ENCODE measurements around the gene RPTOR.

RPTOR gene

DNA sequence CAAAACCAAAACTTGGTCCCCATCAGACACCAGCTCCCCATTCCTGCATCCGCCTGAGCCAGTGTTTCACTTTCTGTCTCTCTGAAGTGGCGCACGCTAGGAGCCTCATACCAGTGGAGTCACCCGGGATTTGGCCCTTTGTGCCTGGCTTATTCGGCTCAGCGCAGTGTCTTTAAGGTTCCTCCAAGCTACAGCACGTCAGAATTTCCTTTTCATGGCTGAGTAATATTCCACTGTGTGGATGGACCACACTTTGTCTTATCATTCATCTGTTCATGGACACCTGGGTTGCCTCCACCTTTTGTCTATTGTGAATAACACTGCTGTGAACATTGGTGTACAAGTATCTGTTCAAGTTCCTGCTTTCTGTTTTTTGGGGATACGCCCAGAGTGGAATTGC, 401.8 kb downstream of the RPTOR start:
- Histone ChIP-seq H3K27me3 (ENCODE audit: control insufficient read depth in 3 of 3, insufficient read depth in 3 of 3, low read depth in 1 of 3, low read length in 3 of 3) (no peaks in the 10 kb centered on the region), H3K27ac (replicated peaks; ENCODE audit: low read length) (no peak overlapping the region), H3K36me3 (replicated peaks in 1 of 2; ENCODE audit: control insufficient read depth in 2 of 2, insufficient read depth in 2 of 2, low read length in 2 of 2) (peaks cover 14 to 44% of the 10 kb centered on the region in 2 donors), H2BK120ac (ENCODE audit: low read depth, low read length) (no peak overlapping the region), H3K4me1 (ENCODE audit: control insufficient read depth in 2 of 2, insufficient read depth in 1 of 2, low read depth in 1 of 2, low read length in 2 of 2) (no peaks in the 10 kb centered on the region), H3K79me1 (ENCODE audit: low read depth, low read length) (peaks cover 6% of the 10 kb centered on the region), H3K9me3 (replicated peaks in 1 of 2; ENCODE audit: control insufficient read depth in 2 of 2, insufficient read depth in 1 of 2, low read depth in 1 of 2, low read length in 2 of 2) (peaks cover 2 to 9% of the 10 kb centered on the region in 2 donors), H2BK5ac (ENCODE audit: low read length) (no peak overlapping the region), H3K14ac (ENCODE audit: low read length) (no peak overlapping the region), H4K8ac (ENCODE audit: low read depth, low read length) (no peak overlapping the region), H2BK12ac (ENCODE audit: low read length) (no peak overlapping the region), H3K18ac (ENCODE audit: low read length) (no peak overlapping the region), H2AK5ac (ENCODE audit: low read depth, low read length) (no peak overlapping the region), H3K9ac (ENCODE audit: low read depth, low read length, poor library complexity) (no peak overlapping the region), H3K4me3 (ENCODE audit: low read length in 2 of 2) (no peak overlapping the region), H4K91ac (ENCODE audit: low read depth, low read length, poor library complexity) (no peak overlapping the region), H3K4ac (ENCODE audit: low read length) (no peak overlapping the region), H2AFZ (ENCODE audit: low read length) (no peak overlapping the region), H2BK15ac (ENCODE audit: low read length) (no peak overlapping the region), H3K4me2 (ENCODE audit: insufficient read depth, low read length, poor library complexity, severe bottlenecking) (no peak overlapping the region), H3K23ac (ENCODE audit: low read depth, low read length, poor library complexity) (no peak overlapping the region)
- WGBS, 2 donors (ENCODE audit: extremely low coverage in 2 of 2, insufficient read length in 2 of 2, insufficient replicate concordance in 1 of 2) = no CpG with 5 or more reads among the region's 8 CpGs
- no peak for DNase-seq (ENCODE audit: low spot score)

DNA sequence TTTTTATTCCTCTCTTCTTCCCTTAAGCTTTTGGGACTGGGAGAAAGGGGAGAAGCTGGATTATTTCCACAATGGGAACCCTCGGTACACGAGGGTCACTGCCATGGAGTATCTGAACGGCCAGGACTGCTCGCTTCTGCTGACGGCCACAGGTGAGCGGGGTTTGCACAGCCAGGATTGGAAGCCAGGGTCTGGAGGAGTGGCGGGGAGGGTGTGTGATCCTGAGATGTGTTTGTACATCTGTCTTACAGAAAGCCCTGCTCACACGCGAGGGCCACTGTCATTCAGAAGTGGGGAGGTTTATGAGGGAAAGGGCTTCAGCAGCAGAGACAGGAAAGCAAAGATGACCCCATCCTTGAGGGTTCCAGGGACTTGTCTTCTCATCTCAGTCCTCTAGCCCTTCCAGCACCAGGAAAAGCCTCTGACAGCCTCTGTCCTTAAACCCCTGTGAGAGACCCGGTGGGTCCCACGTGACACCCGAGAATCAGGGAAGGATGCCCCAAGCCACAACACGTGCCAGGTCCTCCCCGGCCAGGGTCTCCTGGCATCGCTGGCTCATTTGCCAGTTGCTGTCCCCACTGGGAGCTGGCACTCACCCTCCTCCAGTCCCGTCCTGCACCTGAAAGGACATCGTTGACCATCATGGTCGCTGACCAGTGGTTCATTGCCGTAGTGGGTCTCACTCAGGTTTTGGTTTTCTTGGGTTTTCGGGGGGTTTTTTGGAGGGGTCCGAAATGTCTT, 402.7 kb downstream of the RPTOR start:
- Histone ChIP-seq H3K27ac (replicated peaks; ENCODE audit: low read length) (no peak overlapping the region), H4K8ac (ENCODE audit: low read depth, low read length) (no peak overlapping the region), H3K14ac (ENCODE audit: low read length) (no peak overlapping the region), H3K27me3 (ENCODE audit: control insufficient read depth in 3 of 3, insufficient read depth in 3 of 3, low read depth in 1 of 3, low read length in 3 of 3) (no peaks in the 10 kb centered on the region), H3K36me3 (replicated peaks in 1 of 2; ENCODE audit: control insufficient read depth in 2 of 2, insufficient read depth in 2 of 2, low read length in 2 of 2) (peaks cover 14 to 50% of the 10 kb centered on the region in 2 donors), H2BK15ac (ENCODE audit: low read length) (no peak overlapping the region), H3K9ac (ENCODE audit: low read depth, low read length, poor library complexity) (no peak overlapping the region), H2AK5ac (ENCODE audit: low read depth, low read length) (no peak overlapping the region), H3K23ac (ENCODE audit: low read depth, low read length, poor library complexity) (no peak overlapping the region), H3K18ac (ENCODE audit: low read length) (no peak overlapping the region), H2BK12ac (ENCODE audit: low read length) (no peak overlapping the region), H2BK120ac (ENCODE audit: low read depth, low read length) (no peak overlapping the region), H4K91ac (ENCODE audit: low read depth, low read length, poor library complexity) (no peak overlapping the region), H3K9me3 (replicated peaks in 1 of 2; ENCODE audit: control insufficient read depth in 2 of 2, insufficient read depth in 1 of 2, low read depth in 1 of 2, low read length in 2 of 2) (peaks cover 2 to 9% of the 10 kb centered on the region in 2 donors), H3K4me3 (ENCODE audit: low read length in 2 of 2) (no peak overlapping the region), H3K79me1 (ENCODE audit: low read depth, low read length) (peaks cover 6% of the 10 kb centered on the region), H2AFZ (ENCODE audit: low read length) (no peak overlapping the region), H3K4me2 (ENCODE audit: insufficient read depth, low read length, poor library complexity, severe bottlenecking) (no peak overlapping the region), H3K4me1 (ENCODE audit: control insufficient read depth in 2 of 2, insufficient read depth in 1 of 2, low read depth in 1 of 2, low read length in 2 of 2) (no peaks in the 10 kb centered on the region), H2BK5ac (ENCODE audit: low read length) (no peak overlapping the region), H3K4ac (ENCODE audit: low read length) (no peak overlapping the region)
- no CpG with 5 or more reads among the region's 21 CpGs for WGBS, 2 donors (ENCODE audit: extremely low coverage in 2 of 2, insufficient read length in 2 of 2, insufficient replicate concordance in 1 of 2)
- DNase-seq (ENCODE audit: low spot score) = no peak

DNA sequence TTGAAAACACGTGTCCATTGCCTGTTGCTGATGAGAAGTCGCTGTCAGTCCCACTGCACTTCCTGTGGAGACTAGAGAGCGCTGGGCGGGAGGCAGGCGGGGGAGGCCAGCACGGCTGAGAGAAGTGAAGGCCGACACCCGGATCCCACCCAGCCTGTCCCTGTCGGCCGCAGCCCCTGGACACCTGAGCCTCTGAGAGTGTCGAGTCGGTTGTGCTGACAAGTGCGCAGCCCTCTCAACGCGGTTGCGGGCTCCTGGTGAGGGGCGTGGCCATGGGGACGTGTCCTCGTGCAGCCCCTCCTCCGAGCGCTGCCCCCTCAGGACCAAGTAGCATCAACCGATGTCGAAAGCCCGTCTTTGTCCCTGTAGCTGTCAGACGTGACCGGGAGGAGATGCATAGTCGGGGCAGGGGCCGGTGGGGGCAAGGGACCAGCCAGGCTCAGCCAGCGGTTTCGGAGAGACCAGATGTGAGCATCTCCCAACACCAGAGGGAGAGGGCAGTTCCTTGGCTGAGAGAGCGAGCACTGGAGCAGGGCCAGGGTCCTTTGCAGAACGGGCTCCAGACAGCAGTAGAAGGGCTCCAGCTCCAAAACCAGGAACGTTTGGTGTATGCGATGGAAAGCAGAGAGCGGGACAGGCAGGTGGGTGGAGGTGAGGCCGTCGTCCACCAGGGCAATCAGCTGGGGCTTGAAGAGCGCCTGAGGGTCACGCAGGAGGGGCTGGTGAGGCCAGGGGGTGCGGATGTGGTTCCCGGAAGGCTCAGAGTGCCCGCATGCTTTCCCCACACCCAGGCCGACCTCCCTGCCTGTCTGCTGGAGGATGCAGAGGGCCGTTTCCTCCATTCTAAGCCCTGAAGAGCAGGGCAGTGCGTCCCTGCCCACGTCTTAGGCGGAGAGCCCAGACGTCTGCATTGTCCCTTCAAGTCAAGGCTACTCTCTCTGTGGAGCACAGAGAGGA, 403.7 kb downstream of the RPTOR start:
- Histone ChIP-seq H2BK120ac (ENCODE audit: low read depth, low read length) (no peak overlapping the region), H2BK5ac (ENCODE audit: low read length) (peak overlapping the region; percentile 82)
- no CpG with 5 or more reads among the region's 48 CpGs for WGBS, 2 donors (ENCODE audit: extremely low coverage in 2 of 2, insufficient read length in 2 of 2, insufficient replicate concordance in 1 of 2)

DNA sequence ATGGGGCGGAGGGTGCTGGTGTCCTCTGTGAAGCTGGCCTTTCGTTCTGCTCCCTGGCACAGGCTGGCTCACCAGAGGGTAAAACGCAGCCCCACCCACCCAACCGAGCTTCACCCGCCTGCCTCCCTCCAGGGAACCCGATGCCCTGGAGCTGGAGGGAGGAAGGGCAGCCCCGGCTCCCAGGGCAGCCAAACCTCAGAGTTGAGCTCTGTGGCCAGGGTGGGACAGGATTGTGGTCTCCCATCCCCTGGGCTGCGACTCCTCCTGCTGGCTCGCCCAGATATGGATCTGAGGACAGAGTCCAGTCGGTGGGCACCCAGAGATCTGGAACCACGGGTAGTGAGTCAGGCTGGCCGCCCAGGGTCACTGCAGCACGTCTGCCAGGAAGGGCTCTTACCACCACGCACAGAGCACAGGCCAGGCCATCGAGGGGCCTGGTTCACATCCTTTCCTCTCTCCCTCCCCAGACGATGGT, 404.4 kb downstream of the RPTOR start:
- H2BK15ac ChIP-seq (ENCODE audit: low read length) = no peak overlapping the region
- WGBS, 2 donors (ENCODE audit: extremely low coverage in 2 of 2, insufficient read length in 2 of 2, insufficient replicate concordance in 1 of 2) = no CpG with 5 or more reads among the region's 16 CpGs
- no peak overlapping the region for H3K18ac ChIP-seq (ENCODE audit: low read length)
- H3K9ac ChIP-seq (ENCODE audit: low read depth, low read length, poor library complexity) = peak overlapping the region; percentile 44
- H2BK120ac ChIP-seq (ENCODE audit: low read depth, low read length) = peak overlapping the region; percentile 47
- H3K4me3 ChIP-seq (ENCODE audit: low read length in 2 of 2) = no peak overlapping the region
- H3K4ac ChIP-seq (ENCODE audit: low read length) = peak overlapping the region; percentile 11
- H3K27ac ChIP-seq (replicated peaks; ENCODE audit: low read length) = no peak overlapping the region
- no peaks in the 10 kb centered on the region for H3K4me1 ChIP-seq (ENCODE audit: control insufficient read depth in 2 of 2, insufficient read depth in 1 of 2, low read depth in 1 of 2, low read length in 2 of 2)
- H3K36me3 ChIP-seq (replicated peaks in 1 of 2; ENCODE audit: control insufficient read depth in 2 of 2, insufficient read depth in 2 of 2, low read length in 2 of 2) = peaks cover 14 to 54% of the 10 kb centered on the region in 2 donors
- H2AFZ ChIP-seq (ENCODE audit: low read length) = no peak overlapping the region
- no peak overlapping the region for H3K4me2 ChIP-seq (ENCODE audit: insufficient read depth, low read length, poor library complexity, severe bottlenecking)
- H2BK5ac ChIP-seq (ENCODE audit: low read length) = peak overlapping the region; percentile 13
- no peak overlapping the region for H3K23ac ChIP-seq (ENCODE audit: low read depth, low read length, poor library complexity)
- no peak overlapping the region for H3K14ac ChIP-seq (ENCODE audit: low read length)
- H2BK12ac ChIP-seq (ENCODE audit: low read length) = peak overlapping the region; percentile 22
- H3K9me3 ChIP-seq (replicated peaks in 1 of 2; ENCODE audit: control insufficient read depth in 2 of 2, insufficient read depth in 1 of 2, low read depth in 1 of 2, low read length in 2 of 2) = peaks cover 2 to 9% of the 10 kb centered on the region in 2 donors
- no peak overlapping the region for H4K91ac ChIP-seq (ENCODE audit: low read depth, low read length, poor library complexity)
- no peak overlapping the region for H2AK5ac ChIP-seq (ENCODE audit: low read depth, low read length)
- H3K79me1 ChIP-seq (ENCODE audit: low read depth, low read length) = peaks cover 5% of the 10 kb centered on the region
- no peak overlapping the region for H4K8ac ChIP-seq (ENCODE audit: low read depth, low read length)
- no peaks in the 10 kb centered on the region for H3K27me3 ChIP-seq (ENCODE audit: control insufficient read depth in 3 of 3, insufficient read depth in 3 of 3, low read depth in 1 of 3, low read length in 3 of 3)
- DNase-seq (ENCODE audit: low spot score) = no peak

More for the DNA sequence above, 403.7 kb downstream of the RPTOR start:
- H2BK15ac ChIP-seq (ENCODE audit: low read length) = no peak overlapping the region
- peaks cover 14 to 52% of the 10 kb centered on the region in 2 donors for H3K36me3 ChIP-seq (replicated peaks in 1 of 2; ENCODE audit: control insufficient read depth in 2 of 2, insufficient read depth in 2 of 2, low read length in 2 of 2)
- H3K79me1 ChIP-seq (ENCODE audit: low read depth, low read length) = peaks cover 3% of the 10 kb centered on the region
- H4K91ac ChIP-seq (ENCODE audit: low read depth, low read length, poor library complexity) = no peak overlapping the region
- DNase-seq (ENCODE audit: low spot score) = no peak
- H3K4me2 ChIP-seq (ENCODE audit: insufficient read depth, low read length, poor library complexity, severe bottlenecking) = no peak overlapping the region
- H2AK5ac ChIP-seq (ENCODE audit: low read depth, low read length) = no peak overlapping the region
- no peak overlapping the region for H2BK12ac ChIP-seq (ENCODE audit: low read length)
- H3K18ac ChIP-seq (ENCODE audit: low read length) = no peak overlapping the region
- peak overlapping the region; percentile 80 for H3K23ac ChIP-seq (ENCODE audit: low read depth, low read length, poor library complexity)
- no peaks in the 10 kb centered on the region for H3K4me1 ChIP-seq (ENCODE audit: control insufficient read depth in 2 of 2, insufficient read depth in 1 of 2, low read depth in 1 of 2, low read length in 2 of 2)
- H3K27me3 ChIP-seq (ENCODE audit: control insufficient read depth in 3 of 3, insufficient read depth in 3 of 3, low read depth in 1 of 3, low read length in 3 of 3) = no peaks in the 10 kb centered on the region
- no peak overlapping the region for H3K4me3 ChIP-seq (ENCODE audit: low read length in 2 of 2)
- H3K9ac ChIP-seq (ENCODE audit: low read depth, low read length, poor library complexity) = peak overlapping the region; percentile 30
- no peak overlapping the region for H3K4ac ChIP-seq (ENCODE audit: low read length)
- no peak overlapping the region for H2AFZ ChIP-seq (ENCODE audit: low read length)
- H3K14ac ChIP-seq (ENCODE audit: low read length) = no peak overlapping the region
- H3K9me3 ChIP-seq (replicated peaks in 1 of 2; ENCODE audit: control insufficient read depth in 2 of 2, insufficient read depth in 1 of 2, low read depth in 1 of 2, low read length in 2 of 2) = peaks cover 2 to 9% of the 10 kb centered on the region in 2 donors
- H3K27ac ChIP-seq (replicated peaks; ENCODE audit: low read length) = no peak overlapping the region
- no peak overlapping the region for H4K8ac ChIP-seq (ENCODE audit: low read depth, low read length)

All from neuronal stem cell (in vitro differentiated cells).